Ovary (tissue), 9 donors: ENCODE results near the gene ABCF3. TPM values are rescaled to one million over a fixed set of nuclear protein-coding genes. Genes with fewer than 3 reads are reported as not detected.
"Not testable (repeated sequence)": the region's sequence is repeated elsewhere in the genome, so short reads cannot be mapped to it uniquely, and the experiment has no call there.

ENCODE experiments used
- DNase-seq, 5 donors: peaks; one replicate each; pipeline ENCODE4 v3.0.0-alpha.2; 2019 to 2020
- H3K27ac ChIP-seq, 2 donors: fragments of 200-600 bp; one replicate each; pipeline versions ENCODE4 v1.5.1 to v1.8.0; 2019 to 2022
- H3K27me3 ChIP-seq: fragments of 200-600 bp; one replicate; pipeline ENCODE4 v1.8.0; 2022
- H3K36me3 ChIP-seq: fragments of 200-600 bp; sonication (generic); one replicate; pipeline ENCODE4 v1.5.1; 2019
- H3K4me1 ChIP-seq: one replicate; pipeline ENCODE4 v1.8.1; 2013; ENCODE audit warnings: mild to moderate bottlenecking, moderate library complexity; ENCODE audit not compliant: insufficient read depth
- H3K4me3 ChIP-seq: fragments of 200-600 bp; sonication (generic); one replicate; pipeline ENCODE4 v1.5.1; 2017
- H3K9me3 ChIP-seq, 2 donors: fragments of 200-600 bp in 1 of 2; sonication (generic) in 1 of 2; one replicate each; pipeline versions ENCODE4 v1.5.1 to v1.8.1; 2013 to 2019; ENCODE audit warnings: mild to moderate bottlenecking in 1 of 2, moderate library complexity in 1 of 2
- CTCF ChIP-seq, 3 donors: fragments of 450-650 bp in 2 of 3; fragments of 200-600 bp in 1 of 3; IDR thresholded peaks; one replicate each; pipeline versions ENCODE4 v1.5.1 to v1.8.0; 2016 to 2022; ENCODE audit warnings: antibody characterized with exemption in 3 of 3, mild to moderate bottlenecking in 1 of 3
- EP300 ChIP-seq: sonication (generic); formaldehyde crosslinking; IDR thresholded peaks from one replicate; pipeline ENCODE4 v1.6.1; 2017; ENCODE audit warnings: antibody characterized with exemption
- POLR2A ChIP-seq: fragments of 450-650 bp; IDR thresholded peaks from one replicate; pipeline ENCODE4 v1.6.1; 2017; ENCODE audit warnings: antibody characterized with exemption, mild to moderate bottlenecking, moderate library complexity
- WGBS, 3 donors: extraction: QIAGEN DNeasy Blood & Tissue Kit in 1 of 3; methylation state at CpG; one replicate each; pipeline versions ENCODE4 v1.1.5 to v1.1.7; 2013 to 2017; 5-methylcytosine and 5-hydroxymethylcytosine counted together
- intact Hi-C, 4 donors: fragments of 100-400 bp; cut with DNase I; formaldehyde crosslinking; loops; one replicate each; pipeline versions ENCODE4 v1.11.0 to v1.15.1; 2022 to 2023
- polyA plus RNA-seq, 2 donors: library from polyadenylated mRNA; stranded (reverse); fragments of 200-250 nt in 1 of 2; fragments of 350-450 nt in 1 of 2; fragmentation: Illumina TruSeq in 1 of 2; extraction: RNeasy Lipid Tissue Mini Kit (QIAGEN cat#74804) in 1 of 2; gene quantifications; one replicate each; pipeline ENCODE4 v1.2.3, GENCODE V29; 2013 to 2014
- total RNA-seq, 7 donors: library from RNA; depleted of rRNA in 2 of 7; stranded (reverse); fragments of >200 nt in 2 of 7; fragmentation: NEBNext Ultra II Directional in 3 of 7; extraction: Animal tissue kit (Norgen Biotek cat#: 25700) in 3 of 7; gene quantifications; one replicate each; pipeline versions ENCODE4 v1.1.0 to v1.2.4, GENCODE V29; 2016 to 2023
- donor health status: DM: no; HTN: no; CAD: no; lungs with moderate emphysema.
- donor health status: DM: no; HTN: no; CAD: no.
- donor health status: Bipolar disorder and iron deficiency.
- donor health status: DM: yes; HTN: yes; CAD: no.
- donor health status: DM: no; HTN: no; CAD: no.
- donor health status: DM: yes; HTN: yes; CAD: no.

ABCF3 gene
- total and polyA plus RNA-seq, 9 donors, result 30.2 to 82.0 (median 58.2) TPM

GRCh38 chr3:184148076-184148475 lies 37.9 kb upstream of the ABCF3 start:
- Histone ChIP-seq H3K36me3 (no peaks in the 10 kb centered on the region), H3K4me1 (no peaks in the 10 kb centered on the region), H3K27ac (no peak overlapping the region), H3K27me3 (no peaks in the 10 kb centered on the region), H3K4me3 (no peak overlapping the region), H3K9me3 (no peaks in the 10 kb centered on the region)
- DNase-seq, result no peak
- intact Hi-C loops, result loop anchor here in 1 of 4 donors (10.0 kb wide), 1 partner anchor 97 kb away; the partner anchor contains the start of genes ALG3 and EEF1AKMT4
- 68 to 86% (median 81%) methylated on average over 3 of the region's 3 CpGs for WGBS, 3 donors
- TF ChIP-seq EP300, result no peak
- no peak for TF ChIP-seq POLR2A
- TF ChIP-seq CTCF (IDR thresholded peaks at IDR 0.05), result no peak

GRCh38 chr3:184149123-184149522 lies 36.9 kb upstream of the ABCF3 start:
- TF ChIP-seq CTCF (IDR thresholded peaks at IDR 0.05), result no peak
- TF ChIP-seq EP300, result no peak
- TF ChIP-seq POLR2A, result no peak
- Histone ChIP-seq H3K4me3 (no peak overlapping the region), H3K27me3 (no peaks in the 10 kb centered on the region), H3K4me1 (no peaks in the 10 kb centered on the region), H3K27ac (no peak overlapping the region), H3K9me3 (no peaks in the 10 kb centered on the region), H3K36me3 (no peaks in the 10 kb centered on the region)
- 86 to 92% (median 91%) methylated on average over 6 of the region's 6 CpGs for WGBS, 3 donors
- no peak for DNase-seq
- intact Hi-C loops, result loop anchor here in 1 of 4 donors (10.0 kb wide), 1 partner anchor 96 kb away; the partner anchor contains the start of genes ALG3 and EEF1AKMT4

- not testable (repeated sequence) for H3K9me3 ChIP-seq, H3K4me1 ChIP-seq, H3K27me3 ChIP-seq, H3K4me3 ChIP-seq, H3K27ac ChIP-seq, H3K36me3 ChIP-seq
- intact Hi-C loops, result loop anchor here in 1 of 4 donors (10.0 kb wide), 1 partner anchor 95 kb away; the partner anchor contains the start of genes ALG3 and EEF1AKMT4
- peak in 1 of 5 donors; percentile 22 for DNase-seq
- WGBS, 3 donors, result 64 to 71% (median 66%) methylated on average over 6 of the region's 6 CpGs
These were observed 36.2 kb upstream of the ABCF3 start for GRCh38 chr3:184149770-184150169.

GRCh38 chr3:184154885-184155643 lies 30.9 kb upstream of the ABCF3 start, which contains the start of gene DVL3:
Gene DVL3, plus strand, starts transcription at chr3:184155377. Its CDS starts 259 bp downstream, at chr3:184155636.
- TF ChIP-seq EP300 (no peak), CTCF (IDR thresholded peaks at IDR 0.05) (no peak), POLR2A (no peak)
- no peaks in the 10 kb centered on the region for H3K36me3 ChIP-seq
- WGBS, 3 donors, result 1 to 3% (median 1%) methylated on average over 17 to 84 of the region's 84 CpGs
- peak within 1 kb of the TSS; percentile 80 to 95 for H3K27ac ChIP-seq
- peak within 1 kb of the TSS; percentile 76 for H3K4me3 ChIP-seq
- H3K9me3 ChIP-seq, result no peaks in the 10 kb centered on the region
- intact Hi-C loops, result no loop called here
- no peaks in the 10 kb centered on the region for H3K27me3 ChIP-seq
- DNase-seq, result peak; percentile 65 to 82 (median 74)
- peaks cover 3% of the 10 kb centered on the region for H3K4me1 ChIP-seq
